Measurements from ENCODE around the gene MB.

Gene MB

DNA sequence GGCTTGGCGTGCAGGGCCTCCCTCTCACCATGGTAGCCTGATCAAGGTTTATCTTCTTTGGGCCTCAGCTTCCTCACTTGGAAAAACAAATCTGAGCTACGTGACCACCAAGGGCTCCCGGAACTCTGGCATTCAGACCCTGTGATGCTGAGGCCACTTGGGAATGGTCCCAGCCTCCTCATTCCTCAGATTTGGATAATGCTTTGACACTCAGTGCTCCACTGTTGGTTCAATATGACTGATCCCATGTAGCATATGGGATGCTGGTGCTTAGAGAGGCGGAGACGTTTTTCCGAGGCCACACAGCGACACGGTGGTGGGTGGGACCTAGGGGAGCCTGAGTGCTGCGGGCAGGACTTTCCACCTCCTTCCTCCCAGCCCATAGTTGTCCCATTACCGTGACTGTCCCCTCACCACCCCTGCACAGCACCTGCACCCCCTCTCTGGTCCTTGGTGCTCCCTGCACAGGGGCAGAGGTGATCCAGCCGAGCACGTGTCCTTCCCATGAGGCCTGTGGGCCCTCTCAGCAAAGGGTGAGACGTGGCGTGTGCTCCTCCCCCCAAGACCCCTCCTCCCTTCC is 23.1 kb downstream of the MB start:
- DNase-seq (ENCODE audit: low spot score): no peak

DNA sequence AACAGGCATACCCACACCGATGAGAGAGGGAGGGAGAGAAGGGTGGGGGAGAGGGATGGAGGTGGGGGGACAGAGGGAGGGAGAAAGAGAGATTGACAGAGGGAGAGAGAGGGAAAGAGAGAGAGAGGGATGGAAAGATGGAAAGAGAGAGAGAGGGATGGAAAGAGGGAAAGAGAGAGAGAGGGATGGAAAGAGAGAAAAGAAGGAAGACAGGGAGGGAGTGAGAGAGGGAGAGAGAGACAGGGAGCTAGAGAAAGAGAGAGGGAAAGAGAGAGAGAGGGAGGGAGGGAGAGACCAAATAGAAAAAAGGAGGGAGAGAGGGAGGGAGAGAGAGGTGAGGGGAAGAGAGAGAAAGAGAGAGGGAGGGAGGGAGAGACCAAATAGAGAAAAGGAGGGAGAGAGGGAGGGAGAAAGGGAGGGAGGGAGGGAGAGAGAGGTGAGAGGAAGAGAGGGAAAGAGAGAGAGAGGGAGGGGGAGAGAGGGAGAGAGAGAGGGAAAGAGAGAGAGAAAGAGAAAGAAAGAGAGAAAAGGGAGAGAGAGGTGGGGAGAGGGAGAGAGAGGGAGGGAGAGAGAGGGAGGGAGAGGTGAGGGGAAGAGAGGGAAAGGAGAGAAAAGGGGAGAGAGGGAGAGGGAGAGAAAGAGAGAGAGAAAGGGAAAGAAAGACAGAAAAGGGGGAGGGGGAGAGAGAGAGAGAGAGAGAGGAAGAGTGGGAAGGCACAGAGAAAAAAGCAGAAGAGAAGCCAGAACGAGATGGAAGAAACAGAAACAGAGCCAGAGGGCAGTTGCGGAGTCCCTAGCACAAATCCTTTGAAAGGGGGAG is 23.8 kb downstream of the MB start:
- no peak for DNase-seq (ENCODE audit: low spot score)

DNA sequence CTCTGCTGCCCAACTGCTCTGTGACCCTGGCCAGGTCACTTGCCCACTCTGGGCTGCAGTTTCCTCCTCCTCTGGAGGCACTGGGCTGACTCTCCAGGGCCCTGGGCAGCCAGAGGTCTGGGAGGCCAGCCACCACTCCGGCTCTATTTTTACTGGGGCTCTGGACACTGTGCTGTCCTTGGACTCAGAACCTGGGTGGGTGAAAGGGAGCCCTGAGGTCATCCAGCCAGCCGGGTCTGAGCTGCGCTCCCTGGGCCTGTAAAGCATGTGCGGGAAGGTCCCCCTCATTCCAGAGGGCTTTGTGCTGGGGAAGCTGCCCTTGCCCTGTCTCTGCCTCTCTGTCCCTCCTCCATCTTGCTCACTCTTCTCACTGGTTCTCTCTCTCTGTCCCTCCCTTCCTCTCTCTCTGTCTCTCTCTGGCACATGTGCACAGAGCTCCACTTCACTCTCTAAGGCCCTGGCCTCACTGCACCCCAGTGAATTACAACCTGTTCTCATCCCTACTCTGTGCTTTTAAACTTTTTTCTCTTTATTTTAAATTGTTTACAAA is 24.6 kb downstream of the MB start:
- DNase-seq (ENCODE audit: low spot score): no peak

DNA sequence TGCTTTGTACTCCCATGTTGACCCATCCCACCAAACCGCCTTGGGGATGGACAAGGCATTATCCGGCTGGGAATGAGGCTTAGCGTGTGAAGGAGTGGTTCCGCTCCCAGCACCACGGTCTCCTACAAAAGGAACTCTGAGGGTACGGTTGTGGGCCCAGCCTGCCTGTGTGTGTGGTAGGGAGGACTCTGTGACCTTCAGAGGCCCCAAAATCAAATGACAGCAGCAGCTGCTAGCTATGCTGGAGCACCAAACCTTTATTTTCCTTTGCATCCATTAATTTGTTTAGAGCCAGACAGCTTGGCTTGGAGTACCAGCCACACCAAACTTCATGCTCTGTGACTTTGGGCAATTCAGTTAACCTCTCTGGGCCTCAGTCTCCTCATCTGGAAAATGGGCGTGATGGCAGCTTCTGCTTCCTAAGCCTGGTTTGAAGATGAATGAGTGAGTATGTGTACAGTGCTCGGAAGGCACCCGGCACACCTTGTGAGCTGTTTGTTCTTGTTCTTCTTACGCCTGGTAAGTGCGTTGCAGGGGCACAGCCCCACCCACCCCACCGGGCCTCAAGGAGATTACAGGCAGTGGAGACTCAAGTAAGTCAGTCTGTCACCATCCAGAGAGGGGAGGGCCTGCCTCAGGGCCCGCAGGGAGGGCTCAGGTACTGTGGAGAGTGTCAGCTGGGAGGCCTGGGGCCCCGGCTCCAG is 25.3 kb downstream of the MB start:
- DNase-seq (ENCODE audit: low spot score): no peak

DNA sequence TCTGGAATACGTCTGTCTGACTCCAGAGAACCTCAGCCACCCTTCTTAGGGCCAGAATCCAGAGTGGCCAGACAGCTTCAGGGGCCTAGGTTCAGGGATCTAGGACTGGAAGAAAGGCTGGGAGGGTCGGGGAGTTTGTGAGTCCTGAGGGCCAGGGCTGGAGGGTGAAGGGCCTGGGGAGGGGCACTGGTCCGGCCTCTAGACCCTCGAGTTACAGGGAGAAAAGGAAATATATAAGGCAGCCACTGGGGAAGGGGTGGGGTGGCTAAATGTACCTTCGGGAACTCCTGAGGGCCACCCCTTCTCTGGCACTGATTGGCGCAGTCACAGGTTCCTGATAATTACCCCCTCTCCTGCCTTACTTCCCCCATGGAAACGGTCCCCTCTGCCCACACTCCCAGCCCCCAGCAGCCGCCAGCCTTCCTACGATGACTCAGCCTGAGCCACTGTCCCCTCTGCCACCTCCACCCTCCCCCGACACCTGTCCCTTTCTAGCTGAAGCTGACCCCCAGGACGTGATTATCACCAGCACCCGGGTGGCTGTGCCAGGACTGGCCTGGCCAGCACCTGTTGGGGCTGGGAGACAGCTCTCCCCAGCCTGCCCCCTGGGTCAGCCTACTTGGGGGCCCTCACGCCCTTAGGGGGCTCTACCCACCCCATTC is 26.4 kb downstream of the MB start:
- DNase-seq (ENCODE audit: low spot score): no peak

DNA sequence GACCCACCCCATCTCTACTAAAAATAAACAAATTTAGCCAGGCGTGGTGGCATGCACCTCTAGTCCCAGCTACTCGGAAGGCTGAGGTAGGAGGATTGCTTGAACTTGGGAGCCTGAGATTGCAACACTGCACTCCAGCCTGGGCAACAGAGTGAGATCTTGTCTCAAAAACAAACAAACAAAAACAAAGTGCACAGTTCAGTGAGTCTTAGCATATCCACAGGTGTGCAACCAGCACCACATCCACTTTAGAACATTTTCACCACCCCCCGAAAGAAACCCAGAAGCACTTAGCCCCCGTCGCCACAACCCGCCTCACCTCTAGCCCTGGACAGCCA is 27.4 kb downstream of the MB start:
- DNase-seq (ENCODE audit: low spot score): no peak

DNA sequence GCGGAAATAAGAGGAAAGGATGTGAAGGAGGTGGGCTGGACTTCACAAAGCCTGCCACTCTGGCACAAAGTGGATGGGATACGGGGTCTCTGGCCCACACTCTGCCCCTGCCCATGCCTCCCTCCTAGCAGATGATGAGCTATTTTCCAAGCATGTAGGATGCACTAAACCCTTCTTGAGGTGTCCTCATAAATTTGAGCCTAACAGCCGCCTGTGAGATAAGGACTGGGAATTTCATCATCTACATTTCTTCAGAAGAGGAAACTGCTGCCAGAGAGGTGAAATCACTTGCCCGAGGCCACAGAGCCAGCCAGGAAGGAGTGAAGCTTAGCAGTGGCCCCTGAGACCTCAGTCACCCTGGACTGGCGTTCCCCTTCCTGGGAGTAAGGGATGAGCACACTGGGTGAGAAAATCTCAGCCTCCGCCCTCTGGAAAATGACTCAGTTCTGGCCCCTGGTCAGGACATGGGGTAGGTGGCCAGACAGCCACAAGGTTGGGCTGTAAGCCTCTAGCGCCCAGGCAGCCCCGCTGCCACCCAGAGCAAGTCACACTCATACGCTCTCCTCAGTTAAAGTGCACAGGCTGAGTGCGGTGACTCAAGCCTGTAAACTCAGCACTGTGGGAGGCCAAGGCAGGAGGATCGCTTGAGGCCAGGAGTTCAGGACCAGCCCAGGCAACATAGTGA is 27.9 kb downstream of the MB start:
- DNase-seq (ENCODE audit: low spot score): peak; percentile 88

DNA sequence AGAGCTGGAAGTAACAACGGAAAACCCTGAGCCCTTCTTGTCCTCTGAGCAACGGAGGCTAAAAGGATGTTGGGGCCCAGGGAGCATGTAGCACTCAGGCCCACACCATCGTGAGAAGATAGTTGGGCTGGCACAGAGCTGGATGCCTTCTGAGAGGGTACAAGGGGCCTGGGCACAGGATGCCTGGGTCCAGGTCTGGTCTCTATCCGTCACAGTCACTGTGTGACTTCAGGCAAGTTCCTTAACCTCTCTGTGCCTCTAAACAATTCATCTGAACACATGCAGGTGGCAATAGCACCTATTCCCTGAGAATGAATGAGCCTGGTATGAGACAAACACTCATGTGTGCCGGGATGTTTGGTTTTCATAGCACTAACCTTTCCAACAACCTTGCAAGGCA is 29.2 kb downstream of the MB start:
- no peak for DNase-seq (ENCODE audit: low spot score)

DNA sequence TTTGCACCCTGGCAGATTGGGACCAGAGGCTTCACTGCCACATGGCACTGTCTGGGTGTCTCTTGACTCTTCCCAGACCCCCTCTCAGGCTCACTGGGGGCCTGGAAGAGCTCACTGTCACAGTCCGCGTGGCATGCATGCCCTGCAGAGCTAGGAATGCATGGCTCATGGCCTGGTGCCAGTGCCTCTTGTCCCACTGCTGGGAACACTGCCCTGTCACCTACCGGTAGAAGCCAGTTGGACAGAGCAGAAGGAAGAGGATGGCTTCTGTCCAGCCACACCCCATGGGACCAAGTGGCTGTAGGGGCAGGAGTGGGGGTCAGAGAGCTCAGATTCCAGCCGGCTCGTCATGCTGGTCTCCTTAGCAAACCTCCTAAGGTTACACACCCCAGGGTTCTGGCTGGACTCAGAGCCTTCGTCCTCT is 29.7 kb downstream of the MB start:
- DNase-seq (ENCODE audit: low spot score): no peak

DNA sequence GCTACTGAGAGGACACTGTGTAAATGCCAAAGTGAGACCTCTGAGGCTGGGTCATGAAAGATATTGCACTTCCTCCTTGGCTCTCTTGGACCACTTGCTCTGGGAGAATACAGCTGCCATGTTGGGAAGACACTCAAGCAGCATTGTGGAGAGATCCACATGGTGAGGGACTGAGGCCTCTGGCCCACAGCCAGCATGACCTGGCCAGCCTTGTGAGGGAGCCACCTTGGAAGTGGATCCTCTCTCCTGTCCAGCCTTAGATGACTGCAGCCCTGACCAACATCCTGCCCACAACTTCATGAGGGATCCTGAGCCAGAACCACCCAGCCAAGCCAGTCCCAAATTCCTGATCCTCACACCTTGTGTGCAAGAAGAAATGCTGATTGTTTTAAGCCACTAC is 30.4 kb downstream of the MB start:
- DNase-seq (ENCODE audit: low spot score): no peak

DNA sequence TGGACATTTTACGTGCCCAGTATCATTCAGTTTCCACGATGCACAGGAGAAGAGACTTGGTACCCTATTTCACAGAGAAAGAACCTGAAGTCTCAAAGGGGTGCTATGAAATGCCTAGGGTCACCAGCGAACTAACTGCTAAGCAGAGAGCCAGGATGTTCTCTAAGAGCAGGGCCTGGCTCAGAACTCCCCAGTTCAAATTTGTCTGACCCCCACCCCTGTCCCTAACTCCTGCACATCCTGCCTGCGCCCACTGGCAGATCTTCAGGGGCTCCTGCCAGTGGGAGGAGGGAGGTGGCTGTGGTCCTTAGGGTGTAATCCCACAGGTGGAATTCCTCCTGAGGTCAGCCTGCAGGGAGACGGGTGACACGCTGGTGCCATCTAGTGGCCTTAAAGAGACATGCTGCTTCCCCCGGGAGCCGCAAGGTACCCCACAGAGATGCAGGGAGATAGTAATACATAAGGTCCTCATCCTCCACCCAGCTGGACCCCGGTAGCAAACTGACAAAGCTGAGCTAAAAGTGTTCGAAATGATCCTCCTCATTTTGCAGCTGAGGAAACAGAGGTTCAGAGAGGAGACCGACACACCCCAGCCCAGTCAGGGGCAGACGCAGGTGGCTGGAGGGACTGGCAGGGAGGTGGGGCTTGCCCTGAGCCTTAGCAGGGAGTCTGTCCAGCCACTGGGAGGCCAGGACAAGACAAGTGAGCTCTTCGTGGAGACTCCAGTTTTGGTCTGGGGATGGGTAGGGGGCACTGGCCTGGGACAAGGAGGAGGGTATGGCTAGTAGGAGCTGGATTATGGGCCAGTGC is 34.1 kb downstream of the MB start:
- peak; percentile 88 for DNase-seq (ENCODE audit: low spot score)

DNA sequence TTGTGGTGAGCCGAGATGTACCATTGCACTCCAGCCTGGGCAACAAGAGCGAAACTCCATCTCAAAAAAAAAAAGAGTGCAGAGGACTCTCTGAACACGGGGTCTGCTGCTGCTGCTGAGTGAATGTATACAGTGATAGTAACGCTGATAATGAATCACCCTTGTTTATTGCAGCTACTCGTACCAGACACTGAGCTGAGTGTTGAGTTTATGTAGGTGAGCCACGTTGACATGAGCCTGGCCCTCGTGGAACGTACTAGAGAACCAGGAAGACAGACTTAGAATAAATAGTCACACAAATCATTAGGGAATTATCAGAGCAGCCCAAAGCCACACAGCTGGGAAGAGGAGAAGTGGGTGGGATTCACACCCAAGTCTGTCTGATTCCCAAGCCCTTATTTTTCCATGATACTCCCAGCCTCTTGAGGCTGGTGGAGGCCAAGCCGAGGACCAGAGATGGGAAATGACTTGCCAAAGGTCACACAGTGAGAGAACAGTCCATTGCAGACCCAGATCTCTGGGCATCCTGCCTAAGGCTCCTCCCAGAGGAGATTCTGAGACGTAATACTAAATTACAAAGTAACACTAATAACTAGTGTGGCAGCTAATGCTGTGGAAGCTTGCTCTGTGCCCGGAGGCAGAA is 34.8 kb downstream of the MB start:
- no peak for DNase-seq (ENCODE audit: low spot score)

DNA sequence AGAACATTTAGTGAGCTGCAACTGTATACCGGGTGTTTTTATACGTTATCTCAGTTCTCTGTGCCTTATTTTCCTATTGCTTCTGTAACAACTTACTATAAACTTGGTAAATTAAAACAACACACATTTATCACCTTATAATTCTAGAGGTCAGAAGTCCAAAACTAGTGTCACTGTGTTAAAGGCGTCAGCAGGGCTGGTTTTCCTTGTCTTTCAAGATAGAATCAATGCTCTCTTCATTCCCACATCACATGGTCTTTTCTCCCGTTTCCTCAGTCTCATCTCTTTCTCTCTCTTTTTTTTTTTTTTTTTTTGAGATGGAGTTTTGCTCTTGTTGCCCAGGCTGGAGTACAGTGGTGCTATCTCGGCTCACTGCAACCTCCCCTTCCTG is 36.1 kb downstream of the MB start:
- DNase-seq (ENCODE audit: low spot score): no peak

DNA sequence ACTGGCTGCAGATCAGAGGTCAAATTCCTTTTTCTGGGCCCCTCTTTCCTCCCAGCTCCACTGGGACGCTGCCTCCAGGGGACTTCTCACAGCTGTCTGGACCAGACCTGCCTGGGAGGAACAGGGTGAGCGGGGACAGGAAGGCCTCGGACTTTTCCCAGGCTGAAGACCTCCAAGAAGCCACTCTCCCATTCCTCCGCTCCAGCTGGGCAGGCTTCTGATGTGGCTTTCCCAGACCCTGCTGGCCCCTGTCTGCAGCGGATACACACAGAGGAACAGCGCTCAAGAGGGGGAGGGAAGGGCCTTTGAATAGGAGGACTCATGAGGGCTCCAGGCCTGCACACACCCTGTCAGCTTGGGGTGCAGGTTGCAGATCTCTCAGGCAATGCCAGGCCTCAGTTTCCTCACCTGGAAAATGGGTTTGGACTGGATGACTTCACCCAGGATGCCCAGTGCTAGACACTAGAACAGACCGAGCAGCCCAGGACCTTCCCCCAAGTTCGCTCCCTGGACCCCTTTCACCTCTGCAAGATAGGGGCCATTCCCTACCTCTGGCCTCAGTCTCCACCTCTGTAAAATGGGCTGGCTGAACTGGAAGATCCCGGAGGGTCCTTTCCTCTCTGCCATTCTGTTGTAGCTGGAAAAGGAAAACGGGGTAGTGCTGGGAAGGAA is 36.6 kb downstream of the MB start:
- no peak for DNase-seq (ENCODE audit: low spot score)

DNA sequence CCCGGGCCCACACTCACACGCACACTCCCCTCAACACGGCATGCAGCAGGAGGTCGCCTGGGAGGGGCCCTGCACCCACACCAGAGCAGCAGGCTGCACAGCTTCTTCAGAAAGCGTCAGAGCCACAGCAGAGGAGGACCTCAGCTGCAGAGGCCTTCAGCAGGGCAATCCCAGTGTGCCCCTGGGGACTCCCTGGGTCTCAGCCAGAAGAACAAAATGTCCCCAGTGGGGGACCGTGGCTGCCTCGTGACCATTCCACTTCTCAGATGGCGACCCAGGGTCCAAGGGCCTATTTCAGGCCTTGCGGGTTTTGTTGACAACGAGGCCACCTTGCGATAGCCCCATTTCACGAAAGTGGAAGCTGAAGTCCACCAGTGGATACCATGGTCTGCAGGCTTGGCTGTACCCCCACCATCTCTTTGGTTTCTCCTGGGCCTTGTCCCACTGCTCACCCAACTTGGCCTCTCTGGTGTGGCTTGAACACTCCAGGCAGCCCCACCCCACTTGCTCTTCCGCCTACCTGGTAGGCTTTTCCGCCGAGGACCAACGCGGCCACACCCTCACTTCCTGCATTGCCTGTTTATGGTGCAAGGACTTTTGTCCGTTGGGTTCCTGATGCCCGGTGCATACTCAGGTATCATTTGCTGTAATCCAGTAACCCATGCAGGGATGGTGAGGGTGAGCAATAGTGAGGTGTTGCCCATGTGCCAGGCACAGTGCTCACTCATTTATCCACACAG is 38.1 kb downstream of the MB start:
- DNase-seq (ENCODE audit: low spot score): no peak

DNA sequence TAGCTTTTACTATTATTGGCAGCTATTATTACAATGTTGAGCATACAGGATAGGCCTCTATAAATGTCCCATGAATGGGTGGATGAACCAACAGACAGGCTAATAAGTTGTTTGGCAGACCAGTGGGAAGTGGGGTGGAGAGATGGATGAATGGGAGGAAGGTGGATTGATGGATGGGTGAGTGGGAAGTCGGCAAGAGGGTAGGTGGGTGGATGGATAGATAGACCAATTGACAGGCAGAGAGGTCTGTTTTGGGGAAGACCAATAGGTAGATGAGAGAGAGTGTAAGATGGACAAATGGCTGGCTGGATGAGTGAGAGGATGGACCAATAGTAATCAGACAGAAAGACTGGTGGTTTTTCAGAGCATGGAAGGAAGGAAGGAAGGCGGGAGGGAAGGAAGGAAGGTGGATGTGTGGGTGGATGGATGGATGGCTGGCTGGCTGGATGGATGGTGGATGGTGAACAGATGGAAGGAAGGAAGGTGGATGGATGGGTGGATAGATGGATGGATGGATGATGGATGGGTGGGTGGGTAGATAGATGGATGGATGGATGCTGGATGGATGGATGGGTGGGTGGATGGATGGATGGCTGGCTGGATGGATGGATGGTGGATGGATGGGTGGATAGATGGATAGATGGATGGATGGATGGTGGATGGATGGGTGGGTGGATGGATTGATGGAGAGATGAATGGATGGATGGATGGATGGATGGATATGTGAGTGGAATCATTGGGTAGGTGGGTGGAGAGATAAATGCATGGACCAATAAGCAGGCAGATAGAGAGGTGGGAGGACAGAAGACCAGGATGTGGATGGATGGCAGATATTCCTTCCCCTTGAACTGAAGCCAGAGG is 39.1 kb downstream of the MB start:
- no peak for DNase-seq (ENCODE audit: low spot score)

DNA sequence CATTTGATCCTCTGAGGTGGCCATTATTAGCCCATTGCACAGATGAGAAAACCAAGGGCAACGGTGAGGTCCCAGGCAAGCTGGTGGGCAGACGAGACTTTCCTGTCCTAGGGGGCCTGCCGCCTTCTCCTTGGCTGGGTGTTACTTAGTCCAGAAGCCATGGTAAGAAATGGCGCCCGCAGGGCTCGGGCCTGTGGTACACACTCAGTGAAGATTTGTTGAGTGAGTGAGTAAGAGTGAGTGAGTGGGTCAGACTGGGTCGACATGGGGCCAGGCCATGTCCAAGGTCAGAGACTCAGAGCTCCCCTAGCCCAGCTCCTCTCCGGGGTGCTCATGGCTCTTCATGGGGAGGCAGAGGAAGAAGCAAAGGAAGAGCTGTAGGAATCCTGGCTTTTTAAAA is 40.5 kb downstream of the MB start:
- no peak for DNase-seq (ENCODE audit: low spot score)

DNA sequence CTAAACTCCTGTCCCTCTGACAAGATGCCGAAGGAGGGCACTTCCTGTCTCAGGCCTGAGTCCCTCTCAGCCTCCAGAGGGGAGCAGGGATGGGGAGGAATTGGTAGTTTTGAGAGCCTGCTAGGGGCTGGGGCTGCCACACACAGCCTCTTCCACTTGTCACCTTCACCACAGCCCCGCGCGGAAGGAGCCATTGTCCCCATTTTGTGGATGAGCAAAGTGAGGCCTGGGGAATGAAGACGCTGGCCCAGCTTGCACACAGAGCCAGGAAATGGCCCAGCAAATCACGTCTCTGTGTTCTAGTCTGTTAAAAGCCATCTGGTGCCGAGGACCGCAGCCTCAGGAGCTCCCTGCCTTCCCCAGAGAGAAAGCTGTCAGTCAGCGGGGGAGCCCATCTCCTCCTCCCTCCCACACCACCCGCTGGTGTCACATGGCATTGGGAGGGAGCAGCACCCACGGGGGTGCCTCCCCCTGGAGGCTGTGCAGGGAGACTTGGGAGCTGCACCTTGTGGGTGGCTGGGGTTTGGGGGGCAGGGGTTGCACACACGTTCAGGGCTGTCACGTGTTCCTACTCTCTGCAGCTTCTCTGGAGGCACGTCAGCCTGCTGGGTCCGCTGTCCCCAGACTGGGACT is 41.9 kb downstream of the MB start:
- DNase-seq (ENCODE audit: low spot score): no peak

Data from GM03348 (cell line).